Glutamatergic neuron (in vitro differentiated cells): ENCODE measurements around the gene RAB5B. TPM values are rescaled to one million over a fixed set of nuclear protein-coding genes. Genes with fewer than 3 reads are reported as not detected.

Experiments
- DNase-seq: peaks from one replicate; pipeline ENCODE4 v3.0.0; 2022
- H3K27ac Mint-ChIP-seq: one replicate; pipeline ENCODE4 v1.8.0; 2020; ENCODE audit warnings: mild to moderate bottlenecking, mixed read lengths, inconsistent platforms; ENCODE audit not compliant: unreplicated experiment
- H3K27me3 Mint-ChIP-seq: one replicate; pipeline ENCODE4 v1.8.0; 2020; ENCODE audit warnings: mild to moderate bottlenecking, moderate library complexity, mixed read lengths, inconsistent platforms; ENCODE audit not compliant: unreplicated experiment
- H3K36me3 Mint-ChIP-seq: one replicate; pipeline ENCODE4 v1.8.0; 2020; ENCODE audit warnings: mild to moderate bottlenecking, mixed read lengths, inconsistent platforms; ENCODE audit not compliant: unreplicated experiment
- H3K4me1 Mint-ChIP-seq: one replicate; pipeline ENCODE4 v1.8.0; 2020; ENCODE audit warnings: mild to moderate bottlenecking, low read depth, mixed read lengths, inconsistent platforms; ENCODE audit not compliant: unreplicated experiment
- H3K4me3 Mint-ChIP-seq: one replicate; pipeline ENCODE4 v1.8.0; 2020; ENCODE audit warnings: mild to moderate bottlenecking, mixed read lengths, inconsistent platforms; ENCODE audit not compliant: unreplicated experiment
- H3K9me3 Mint-ChIP-seq: one replicate; pipeline ENCODE4 v1.8.0; 2020; ENCODE audit warnings: mild to moderate bottlenecking, moderate library complexity, mixed read lengths, inconsistent platforms; ENCODE audit not compliant: unreplicated experiment
- total RNA-seq: library from RNA; stranded (reverse); fragmentation: NEBNext Ultra II Directional; extraction: Animal tissue kit (Norgen Biotek cat#: 25700); gene quantifications from one replicate; pipeline ENCODE4 v1.2.1, GENCODE V29; 2021; ENCODE audit not compliant: unreplicated experiment
- TF ChIP-seq, protein P1 (sequence below): fragments of 200-600 bp; sonication (generic); IDR thresholded peaks from one replicate; pipeline ENCODE4 v1.5.0; 2021; ENCODE audit not compliant: partially characterized antibody, unreplicated experiment

The RAB5B gene
- total RNA-seq, 1 donor from 2014 or later, result 170 TPM

DNA sequence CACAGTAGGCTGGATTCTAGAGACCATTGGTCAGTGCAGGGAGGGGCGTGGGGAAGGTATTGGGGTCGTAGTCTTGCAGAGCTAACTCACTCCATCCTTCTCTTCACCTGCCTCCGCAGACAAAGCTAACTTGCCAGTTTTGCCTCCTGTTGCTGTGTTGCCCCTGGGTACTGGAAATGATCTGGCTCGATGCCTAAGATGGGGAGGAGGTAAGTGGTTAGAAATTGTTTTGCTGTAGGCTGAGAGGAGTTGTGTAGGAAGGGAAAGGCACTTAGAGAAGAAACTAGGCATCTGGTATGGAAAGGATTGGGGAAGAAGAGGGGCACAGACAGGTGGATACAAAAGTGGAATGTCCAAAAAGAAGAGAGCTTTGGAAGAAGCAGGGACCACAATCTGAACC lies 31.8 kb upstream of the RAB5B start:
- Mint-ChIP-seq H3K27me3 (peaks cover 5% of the 10 kb centered on the region), H3K4me3 (no peak overlapping the region), H3K36me3 (peaks cover 10% of the 10 kb centered on the region), H3K4me1 (peaks cover 11% of the 10 kb centered on the region), H3K27ac (no peak overlapping the region), H3K9me3 (peaks cover 9% of the 10 kb centered on the region)
- TF ChIP-seq, protein P1, sequence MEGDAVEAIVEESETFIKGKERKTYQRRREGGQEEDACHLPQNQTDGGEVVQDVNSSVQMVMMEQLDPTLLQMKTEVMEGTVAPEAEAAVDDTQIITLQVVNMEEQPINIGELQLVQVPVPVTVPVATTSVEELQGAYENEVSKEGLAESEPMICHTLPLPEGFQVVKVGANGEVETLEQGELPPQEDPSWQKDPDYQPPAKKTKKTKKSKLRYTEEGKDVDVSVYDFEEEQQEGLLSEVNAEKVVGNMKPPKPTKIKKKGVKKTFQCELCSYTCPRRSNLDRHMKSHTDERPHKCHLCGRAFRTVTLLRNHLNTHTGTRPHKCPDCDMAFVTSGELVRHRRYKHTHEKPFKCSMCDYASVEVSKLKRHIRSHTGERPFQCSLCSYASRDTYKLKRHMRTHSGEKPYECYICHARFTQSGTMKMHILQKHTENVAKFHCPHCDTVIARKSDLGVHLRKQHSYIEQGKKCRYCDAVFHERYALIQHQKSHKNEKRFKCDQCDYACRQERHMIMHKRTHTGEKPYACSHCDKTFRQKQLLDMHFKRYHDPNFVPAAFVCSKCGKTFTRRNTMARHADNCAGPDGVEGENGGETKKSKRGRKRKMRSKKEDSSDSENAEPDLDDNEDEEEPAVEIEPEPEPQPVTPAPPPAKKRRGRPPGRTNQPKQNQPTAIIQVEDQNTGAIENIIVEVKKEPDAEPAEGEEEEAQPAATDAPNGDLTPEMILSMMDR, result no peak
- DNase-seq, result no peak

- Mint-ChIP-seq H3K27ac (no peak overlapping the region), H3K4me1 (peaks cover 10% of the 10 kb centered on the region), H3K4me3 (peak overlapping the region; percentile 13), H3K27me3 (peaks cover 5% of the 10 kb centered on the region), H3K9me3 (peaks cover 9% of the 10 kb centered on the region), H3K36me3 (peaks cover 10% of the 10 kb centered on the region)
- no peak for DNase-seq
- TF ChIP-seq, protein P1, result no peak
Observed at GRCh38 chr12:55942577-55943136, 31.2 kb upstream of the RAB5B start.

DNA sequence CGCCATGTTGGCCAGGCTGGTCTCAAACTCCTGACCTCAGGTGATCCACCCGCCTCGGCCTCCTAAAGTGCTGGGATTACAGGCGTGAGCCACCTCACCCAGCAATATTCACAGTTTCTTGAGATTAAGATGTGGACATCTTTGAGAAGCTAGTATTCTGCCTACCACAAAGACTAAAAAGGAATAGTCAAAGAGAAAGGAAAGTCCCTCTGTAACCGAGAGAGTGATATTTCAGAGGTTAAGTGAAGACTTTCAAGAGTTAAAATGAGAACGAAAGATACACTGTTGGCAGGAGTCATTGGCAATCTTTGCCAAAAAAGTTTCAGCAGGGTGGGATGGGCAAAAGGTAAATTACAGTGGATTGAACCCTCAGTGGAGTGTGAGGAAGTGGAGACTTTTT lies 27.3 kb upstream of the RAB5B start:
- TF ChIP-seq, protein P1, result no peak
- DNase-seq, result no peak
- H3K4me1 Mint-ChIP-seq, result no peaks in the 10 kb centered on the region

DNA sequence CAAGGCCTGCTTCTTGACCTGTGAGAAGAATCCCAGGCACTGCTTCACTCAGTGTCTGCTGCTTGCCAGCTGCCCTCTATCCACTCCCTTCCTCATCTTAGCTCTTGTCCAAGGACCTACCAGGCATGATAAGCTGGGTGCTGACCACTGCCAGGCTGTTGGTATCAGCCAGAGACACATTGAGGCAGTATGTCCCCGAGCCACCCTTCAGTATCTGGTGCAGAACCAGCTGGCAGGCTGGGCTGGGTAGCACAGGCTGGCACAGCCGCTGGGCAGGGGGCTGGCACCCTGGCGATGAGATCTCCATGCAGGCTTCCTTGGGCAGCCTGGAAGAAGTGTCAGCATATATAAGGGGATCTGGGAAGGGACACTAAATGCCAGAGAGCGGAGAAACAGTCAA lies 18.5 kb upstream of the RAB5B start:
- H3K4me3 Mint-ChIP-seq, result no peak overlapping the region
- H3K27ac Mint-ChIP-seq, result no peak overlapping the region
- H3K27me3 Mint-ChIP-seq, result peaks cover 3% of the 10 kb centered on the region
- H3K9me3 Mint-ChIP-seq, result peaks cover 5% of the 10 kb centered on the region
- no peaks in the 10 kb centered on the region for H3K36me3 Mint-ChIP-seq
- no peaks in the 10 kb centered on the region for H3K4me1 Mint-ChIP-seq
- TF ChIP-seq, protein P1, result no peak
- no peak for DNase-seq

More for the DNA sequence above, 27.3 kb upstream of the RAB5B start:
- peaks cover 6% of the 10 kb centered on the region for H3K9me3 Mint-ChIP-seq
- peaks cover 10% of the 10 kb centered on the region for H3K36me3 Mint-ChIP-seq
- H3K27ac Mint-ChIP-seq, result no peak overlapping the region
- peaks cover 2% of the 10 kb centered on the region for H3K27me3 Mint-ChIP-seq
- peak overlapping the region; percentile 32 for H3K4me3 Mint-ChIP-seq

GRCh38 chr12:55955800-55956508 lies 17.9 kb upstream of the RAB5B start:
- no peak overlapping the region for H3K27ac Mint-ChIP-seq
- DNase-seq, result no peak
- no peaks in the 10 kb centered on the region for H3K36me3 Mint-ChIP-seq
- peaks cover 5% of the 10 kb centered on the region for H3K9me3 Mint-ChIP-seq
- peaks cover 3% of the 10 kb centered on the region for H3K27me3 Mint-ChIP-seq
- H3K4me1 Mint-ChIP-seq, result no peaks in the 10 kb centered on the region
- TF ChIP-seq, protein P1, result no peak
- H3K4me3 Mint-ChIP-seq, result no peak overlapping the region
